Measurements from ENCODE around the gene RTF2. TPM values are rescaled to one million over a fixed set of nuclear protein-coding genes. Genes with fewer than 3 reads are reported as not detected.

Gene RTF2
- total and polyA plus RNA-seq, 4 donors = 63.8 to 103 (median 85.2) TPM

DNA sequence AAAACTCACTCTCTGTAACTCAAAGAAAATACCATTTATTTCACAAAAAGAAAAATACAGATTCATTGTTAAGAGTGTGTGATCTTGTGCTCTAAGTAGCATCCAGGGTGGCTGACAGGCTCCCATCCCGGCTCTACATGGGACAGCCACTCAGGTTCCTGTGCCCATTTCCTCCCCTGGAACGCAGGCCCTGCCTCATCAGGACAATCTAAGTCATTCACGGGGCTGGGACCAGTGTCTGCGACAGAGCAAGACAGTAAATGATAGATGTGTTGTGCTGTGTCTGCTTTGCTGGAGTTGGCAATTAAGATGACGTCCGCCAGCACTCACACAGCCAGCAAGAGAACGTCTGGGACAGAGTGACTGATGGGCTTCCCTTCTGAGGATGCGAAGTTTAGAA lies 49.2 kb downstream of the RTF2 start:
- no peak overlapping the region for H3K4me3 ChIP-seq
- WGBS, 2 donors = 94 to 95% methylated on average over 8 of the region's 8 CpGs
- peaks cover 0 to 4% (median 0%) of the 10 kb centered on the region in 5 donors for H3K4me1 ChIP-seq (ENCODE audit: control insufficient read depth in 5 of 5, insufficient read depth in 5 of 5, low read length in 5 of 5)
- no peaks in the 10 kb centered on the region for H3K27me3 ChIP-seq (ENCODE audit: control insufficient read depth in 3 of 3, insufficient read depth in 3 of 3, low read length in 2 of 3)
- H3K27ac ChIP-seq (ENCODE audit: low read depth in 1 of 2, low read length in 1 of 2) = no peak overlapping the region
- H3K9me3 ChIP-seq (ENCODE audit: control insufficient read depth in 4 of 4, insufficient read depth in 3 of 4, low read length in 3 of 4) = peaks cover 0 to 22% (median 7%) of the 10 kb centered on the region in 4 donors
- ATAC-seq (ENCODE audit: insufficient read depth, low FRiP score) = no peak
- peaks cover 26 to 45% (median 36%) of the 10 kb centered on the region in 4 donors for H3K36me3 ChIP-seq (ENCODE audit: control insufficient read depth in 4 of 4, insufficient read depth in 4 of 4, low read length in 4 of 4)
- DNase-seq = no peak
- TF ChIP-seq, protein P1, sequence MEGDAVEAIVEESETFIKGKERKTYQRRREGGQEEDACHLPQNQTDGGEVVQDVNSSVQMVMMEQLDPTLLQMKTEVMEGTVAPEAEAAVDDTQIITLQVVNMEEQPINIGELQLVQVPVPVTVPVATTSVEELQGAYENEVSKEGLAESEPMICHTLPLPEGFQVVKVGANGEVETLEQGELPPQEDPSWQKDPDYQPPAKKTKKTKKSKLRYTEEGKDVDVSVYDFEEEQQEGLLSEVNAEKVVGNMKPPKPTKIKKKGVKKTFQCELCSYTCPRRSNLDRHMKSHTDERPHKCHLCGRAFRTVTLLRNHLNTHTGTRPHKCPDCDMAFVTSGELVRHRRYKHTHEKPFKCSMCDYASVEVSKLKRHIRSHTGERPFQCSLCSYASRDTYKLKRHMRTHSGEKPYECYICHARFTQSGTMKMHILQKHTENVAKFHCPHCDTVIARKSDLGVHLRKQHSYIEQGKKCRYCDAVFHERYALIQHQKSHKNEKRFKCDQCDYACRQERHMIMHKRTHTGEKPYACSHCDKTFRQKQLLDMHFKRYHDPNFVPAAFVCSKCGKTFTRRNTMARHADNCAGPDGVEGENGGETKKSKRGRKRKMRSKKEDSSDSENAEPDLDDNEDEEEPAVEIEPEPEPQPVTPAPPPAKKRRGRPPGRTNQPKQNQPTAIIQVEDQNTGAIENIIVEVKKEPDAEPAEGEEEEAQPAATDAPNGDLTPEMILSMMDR (IDR thresholded peaks at IDR 0.05; ENCODE audit: control extremely low read depth, extremely low read depth) = no peak
- H3K9ac ChIP-seq (ENCODE audit: insufficient read depth in 1 of 2, low read length in 2 of 2) = no peak overlapping the region

DNA sequence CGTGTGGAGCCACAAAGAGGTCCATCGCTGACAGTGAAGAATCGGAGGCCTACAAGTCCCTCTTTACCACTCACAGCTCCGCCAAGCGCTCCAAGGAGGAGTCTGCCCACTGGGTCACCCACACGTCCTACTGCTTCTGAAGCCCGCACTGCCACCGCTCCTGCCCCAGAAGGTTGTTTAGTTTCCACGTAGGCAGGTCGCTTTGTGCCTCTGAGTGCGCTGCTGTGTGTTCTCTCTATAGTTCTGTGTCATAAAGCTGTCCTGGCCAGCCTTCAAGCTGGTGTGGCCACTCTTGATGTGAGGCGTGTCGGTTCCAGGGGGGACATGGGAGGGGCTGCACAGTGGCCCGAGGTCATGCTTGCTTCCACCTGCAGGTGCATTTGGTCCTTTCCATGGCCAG lies 49.7 kb downstream of the RTF2 start:
- Histone ChIP-seq H3K36me3 (ENCODE audit: control insufficient read depth in 4 of 4, insufficient read depth in 4 of 4, low read length in 4 of 4) (peaks cover 26 to 44% (median 35%) of the 10 kb centered on the region in 4 donors), H3K27me3 (ENCODE audit: control insufficient read depth in 3 of 3, insufficient read depth in 3 of 3, low read length in 2 of 3) (no peaks in the 10 kb centered on the region), H3K9ac (ENCODE audit: insufficient read depth in 1 of 2, low read length in 2 of 2) (no peak overlapping the region), H3K4me3 (no peak overlapping the region), H3K9me3 (ENCODE audit: control insufficient read depth in 4 of 4, insufficient read depth in 3 of 4, low read length in 3 of 4) (peaks cover 0 to 22% (median 7%) of the 10 kb centered on the region in 4 donors), H3K27ac (ENCODE audit: low read depth in 1 of 2, low read length in 1 of 2) (no peak overlapping the region), H3K4me1 (ENCODE audit: control insufficient read depth in 5 of 5, insufficient read depth in 5 of 5, low read length in 5 of 5) (peaks cover 0 to 4% (median 0%) of the 10 kb centered on the region in 5 donors)
- TF ChIP-seq, protein P1 (IDR thresholded peaks at IDR 0.05; ENCODE audit: control extremely low read depth, extremely low read depth) = no peak
- no peak for ATAC-seq (ENCODE audit: insufficient read depth, low FRiP score)
- DNase-seq = no peak
- 98 to 100% methylated on average over 14 of the region's 14 CpGs for WGBS, 2 donors

DNA sequence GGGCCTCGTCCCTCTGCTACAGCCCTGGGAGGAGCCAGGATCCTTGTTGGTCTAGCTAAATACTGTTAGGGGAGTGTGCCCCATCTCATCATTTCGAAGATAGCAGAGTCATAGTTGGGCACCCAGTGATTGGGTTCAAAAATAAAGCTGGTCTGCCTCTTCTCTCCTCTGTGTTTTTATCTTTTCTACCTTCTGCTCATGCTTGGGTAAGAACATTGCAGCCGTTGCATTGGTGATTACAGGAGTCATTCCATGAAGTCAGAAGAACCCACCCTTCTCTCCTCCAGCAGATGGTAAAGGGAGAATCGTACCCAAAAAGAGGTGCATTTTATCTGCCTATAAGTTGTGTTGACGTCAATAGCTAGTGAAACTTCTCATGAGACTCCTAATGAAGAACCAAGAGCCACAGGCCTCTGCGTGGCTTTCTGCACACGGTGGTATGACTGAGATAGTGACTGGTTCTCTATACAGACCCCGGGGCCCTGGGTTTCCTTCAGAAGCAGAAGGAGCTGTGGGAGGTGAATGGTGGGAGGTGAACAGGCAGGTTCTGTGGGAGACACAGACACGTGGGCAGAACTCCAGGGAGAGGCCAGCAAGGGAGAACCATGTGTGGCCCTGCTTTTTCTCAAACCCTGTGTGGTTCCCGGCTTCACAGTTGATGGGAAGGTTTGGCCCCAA lies 50.4 kb downstream of the RTF2 start:
- 95 to 98% methylated on average over 10 of the region's 10 CpGs for WGBS, 2 donors
- Histone ChIP-seq H3K27me3 (ENCODE audit: control insufficient read depth in 3 of 3, insufficient read depth in 3 of 3, low read length in 2 of 3) (no peaks in the 10 kb centered on the region), H3K4me1 (ENCODE audit: control insufficient read depth in 5 of 5, insufficient read depth in 5 of 5, low read length in 5 of 5) (peaks cover 0 to 4% (median 0%) of the 10 kb centered on the region in 5 donors), H3K27ac (ENCODE audit: low read depth in 1 of 2, low read length in 1 of 2) (no peak overlapping the region), H3K9me3 (ENCODE audit: control insufficient read depth in 4 of 4, insufficient read depth in 3 of 4, low read length in 3 of 4) (peaks cover 0 to 22% (median 7%) of the 10 kb centered on the region in 4 donors), H3K36me3 (ENCODE audit: control insufficient read depth in 4 of 4, insufficient read depth in 4 of 4, low read length in 4 of 4) (peaks cover 26 to 39% (median 32%) of the 10 kb centered on the region in 4 donors), H3K4me3 (no peak overlapping the region), H3K9ac (ENCODE audit: insufficient read depth in 1 of 2, low read length in 2 of 2) (no peak overlapping the region)
- TF ChIP-seq, protein P1 (IDR thresholded peaks at IDR 0.05; ENCODE audit: control extremely low read depth, extremely low read depth) = no peak
- ATAC-seq (ENCODE audit: insufficient read depth, low FRiP score) = no peak
- DNase-seq = no peak
